Measurements from ENCODE around the gene NR5A2.

The NR5A2 gene

DNA sequence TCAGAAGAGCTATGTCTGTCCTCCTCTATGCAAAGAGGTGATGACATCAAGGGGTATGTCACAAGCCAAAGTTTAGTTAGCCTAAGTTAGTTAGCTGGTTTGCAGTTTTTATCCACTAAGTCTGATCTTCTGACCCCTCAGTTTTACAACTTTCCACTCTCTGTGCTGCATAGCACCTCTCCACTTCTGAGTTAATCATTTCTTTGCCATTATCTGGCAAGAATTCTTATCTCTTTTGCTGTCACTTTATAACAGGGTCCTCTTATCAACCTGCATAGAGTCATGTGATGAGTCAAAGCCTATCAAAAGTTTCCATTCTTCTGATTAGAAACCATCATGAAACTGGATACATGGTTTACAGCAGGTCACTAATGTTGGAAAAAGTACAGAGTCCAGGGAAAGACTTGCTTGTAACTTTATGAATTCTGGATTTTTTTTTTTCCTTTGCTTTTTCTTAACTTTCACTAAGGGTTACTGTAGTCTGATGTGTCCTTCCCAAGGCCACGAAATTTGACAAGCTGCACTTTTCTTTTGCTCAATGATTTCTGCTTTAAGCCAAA lies at the start of gene NR5A2:
TSS of gene NR5A2 (plus strand) at position 447 of the 560 bp plus-strand sequence. CDS start 138 bp downstream, outside the sequence.
- H3K4me3 ChIP-seq (ENCODE audit: low read length in 2 of 2) = peak within 1 kb of the TSS; percentile 78 to 87
- H3K27me3 ChIP-seq (ENCODE audit: control insufficient read depth in 2 of 2, insufficient read depth in 2 of 2, low read length in 2 of 2) = peaks cover 2 to 12% of the 10 kb centered on the region in 2 donors
- no peaks in the 10 kb centered on the region for H3K9me3 ChIP-seq (ENCODE audit: control insufficient read depth in 2 of 2, low read length in 2 of 2)
- H3K27ac ChIP-seq (ENCODE audit: low read depth in 2 of 2, low read length in 2 of 2) = peak within 1 kb of the TSS; percentile 87 to 88
- no peaks in the 10 kb centered on the region for H3K36me3 ChIP-seq (ENCODE audit: control insufficient read depth in 2 of 2, insufficient read depth in 2 of 2, low read length in 2 of 2)
- H3K4me1 ChIP-seq (ENCODE audit: control insufficient read depth in 2 of 2, insufficient read depth in 2 of 2, low read length in 2 of 2) = peaks cover 11 to 12% of the 10 kb centered on the region in 2 donors
- H3K9ac ChIP-seq (ENCODE audit: low read depth in 1 of 2, low read length in 2 of 2) = peak within 1 kb of the TSS; percentile 64 to 87

DNA sequence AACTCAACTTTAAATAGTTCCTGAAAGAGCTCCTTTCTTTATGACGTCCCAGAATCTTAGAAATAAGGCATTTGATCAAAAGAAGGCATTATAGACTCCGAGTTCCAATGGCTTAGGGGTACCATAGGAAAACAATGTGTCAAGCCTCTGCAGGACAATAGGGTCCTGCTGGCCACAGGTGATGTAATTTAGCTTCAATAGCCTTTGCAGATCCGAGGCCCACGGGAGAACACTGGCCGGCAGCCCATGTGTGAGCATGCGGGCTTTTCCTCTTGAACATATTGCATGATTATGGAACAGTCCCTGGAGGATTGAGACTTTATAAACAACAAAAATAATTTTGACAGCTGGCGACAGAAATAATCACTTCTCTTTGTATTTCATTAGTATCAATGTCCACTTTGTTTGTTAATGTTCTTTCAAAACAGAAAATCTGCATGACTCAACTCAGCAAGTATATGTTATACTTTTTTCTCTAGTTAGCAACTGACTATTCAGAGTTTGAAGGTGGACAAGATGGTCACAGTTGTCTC lies 49.0 kb upstream of the NR5A2 start:
- no peaks in the 10 kb centered on the region for H3K9me3 ChIP-seq (ENCODE audit: control insufficient read depth in 2 of 2, low read length in 2 of 2)
- H3K27ac ChIP-seq (ENCODE audit: low read depth in 2 of 2, low read length in 2 of 2) = no peak overlapping the region
- H3K4me1 ChIP-seq (ENCODE audit: control insufficient read depth in 2 of 2, insufficient read depth in 2 of 2, low read length in 2 of 2) = peaks cover 0 to 10% of the 10 kb centered on the region in 2 donors
- no peaks in the 10 kb centered on the region for H3K27me3 ChIP-seq (ENCODE audit: control insufficient read depth in 2 of 2, insufficient read depth in 2 of 2, low read length in 2 of 2)
- H3K9ac ChIP-seq (ENCODE audit: low read depth in 1 of 2, low read length in 2 of 2) = no peak overlapping the region
- no peaks in the 10 kb centered on the region for H3K36me3 ChIP-seq (ENCODE audit: control insufficient read depth in 2 of 2, insufficient read depth in 2 of 2, low read length in 2 of 2)
- H3K4me3 ChIP-seq (ENCODE audit: low read length in 2 of 2) = no peak overlapping the region

DNA sequence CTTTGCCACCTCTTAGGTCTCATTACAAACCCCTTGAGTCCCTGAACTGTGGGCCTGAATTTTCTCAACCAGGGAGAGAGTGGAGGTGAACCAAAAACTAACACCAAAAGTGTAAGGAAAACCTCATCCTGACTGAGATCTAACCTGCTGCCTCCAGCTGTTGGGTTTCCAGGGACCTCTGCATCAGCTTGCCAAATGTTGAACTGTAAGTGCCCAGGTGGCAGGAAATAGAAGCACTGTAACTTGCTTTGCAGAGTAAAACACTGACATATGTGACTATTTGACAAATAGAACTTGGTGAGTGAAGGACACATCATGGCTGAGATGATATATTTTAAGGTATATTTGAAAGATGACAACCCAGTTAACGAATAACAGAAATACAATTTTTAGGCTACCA lies 48.4 kb upstream of the NR5A2 start:
- no peak overlapping the region for H3K9ac ChIP-seq (ENCODE audit: low read depth in 1 of 2, low read length in 2 of 2)
- H3K4me1 ChIP-seq (ENCODE audit: control insufficient read depth in 2 of 2, insufficient read depth in 2 of 2, low read length in 2 of 2) = peaks cover 0 to 13% of the 10 kb centered on the region in 2 donors
- H3K36me3 ChIP-seq (ENCODE audit: control insufficient read depth in 2 of 2, insufficient read depth in 2 of 2, low read length in 2 of 2) = no peaks in the 10 kb centered on the region
- no peaks in the 10 kb centered on the region for H3K9me3 ChIP-seq (ENCODE audit: control insufficient read depth in 2 of 2, low read length in 2 of 2)
- no peak overlapping the region for H3K27ac ChIP-seq (ENCODE audit: low read depth in 2 of 2, low read length in 2 of 2)
- H3K27me3 ChIP-seq (ENCODE audit: control insufficient read depth in 2 of 2, insufficient read depth in 2 of 2, low read length in 2 of 2) = no peaks in the 10 kb centered on the region
- H3K4me3 ChIP-seq (ENCODE audit: low read length in 2 of 2) = no peak overlapping the region

DNA sequence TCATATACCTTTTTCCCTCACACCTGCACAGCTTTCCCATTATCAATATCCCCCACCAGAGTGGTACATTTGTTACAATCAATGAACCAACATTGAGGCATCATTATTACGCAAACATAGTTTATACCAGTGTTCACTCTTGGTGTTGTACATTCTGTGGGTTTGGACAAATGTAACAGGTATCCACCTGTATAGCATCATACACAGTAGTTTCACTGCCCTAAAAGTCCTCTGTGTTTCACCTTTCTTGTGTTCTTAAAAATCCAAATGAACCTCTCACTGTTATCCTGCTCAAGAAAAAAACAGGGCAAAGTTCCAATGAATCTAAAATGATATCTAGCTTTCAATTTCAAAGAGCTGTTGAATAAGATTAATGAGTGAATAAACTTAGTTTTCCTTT lies 45.9 kb upstream of the NR5A2 start:
- H3K9me3 ChIP-seq (ENCODE audit: control insufficient read depth in 2 of 2, low read length in 2 of 2) = no peaks in the 10 kb centered on the region
- no peak overlapping the region for H3K4me3 ChIP-seq (ENCODE audit: low read length in 2 of 2)
- H3K9ac ChIP-seq (ENCODE audit: low read depth in 1 of 2, low read length in 2 of 2) = no peak overlapping the region
- no peak overlapping the region for H3K27ac ChIP-seq (ENCODE audit: low read depth in 2 of 2, low read length in 2 of 2)
- peaks cover 0 to 13% of the 10 kb centered on the region in 2 donors for H3K4me1 ChIP-seq (ENCODE audit: control insufficient read depth in 2 of 2, insufficient read depth in 2 of 2, low read length in 2 of 2)
- H3K36me3 ChIP-seq (ENCODE audit: control insufficient read depth in 2 of 2, insufficient read depth in 2 of 2, low read length in 2 of 2) = no peaks in the 10 kb centered on the region
- no peaks in the 10 kb centered on the region for H3K27me3 ChIP-seq (ENCODE audit: control insufficient read depth in 2 of 2, insufficient read depth in 2 of 2, low read length in 2 of 2)

DNA sequence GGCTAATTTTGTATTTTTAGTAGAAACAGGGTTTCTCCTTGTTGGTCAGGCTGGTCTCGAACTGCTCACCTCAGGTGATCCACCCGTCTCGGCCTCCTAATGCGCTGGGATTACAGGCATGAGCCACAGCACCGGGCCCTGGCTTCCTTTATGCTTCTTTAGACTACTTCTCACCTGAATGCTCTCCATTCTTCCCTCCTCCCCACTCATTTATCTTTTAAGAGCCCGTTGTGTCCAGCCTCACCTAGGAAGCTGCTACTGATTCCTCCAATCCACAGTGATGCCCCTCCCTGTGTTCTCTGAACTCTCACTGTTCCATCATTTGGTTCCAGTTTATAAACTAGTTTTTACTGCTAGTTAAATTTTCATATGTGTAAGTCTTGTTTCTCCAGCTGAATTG lies 44.9 kb upstream of the NR5A2 start:
- Histone ChIP-seq H3K36me3 (ENCODE audit: control insufficient read depth in 2 of 2, insufficient read depth in 2 of 2, low read length in 2 of 2) (no peaks in the 10 kb centered on the region), H3K9me3 (ENCODE audit: control insufficient read depth in 2 of 2, low read length in 2 of 2) (no peaks in the 10 kb centered on the region), H3K4me1 (ENCODE audit: control insufficient read depth in 2 of 2, insufficient read depth in 2 of 2, low read length in 2 of 2) (peaks cover 0 to 13% of the 10 kb centered on the region in 2 donors), H3K27me3 (ENCODE audit: control insufficient read depth in 2 of 2, insufficient read depth in 2 of 2, low read length in 2 of 2) (no peaks in the 10 kb centered on the region), H3K9ac (ENCODE audit: low read depth in 1 of 2, low read length in 2 of 2) (no peak overlapping the region), H3K4me3 (ENCODE audit: low read length in 2 of 2) (no peak overlapping the region), H3K27ac (ENCODE audit: low read depth in 2 of 2, low read length in 2 of 2) (peak overlapping the region; percentile 52 to 76)

DNA sequence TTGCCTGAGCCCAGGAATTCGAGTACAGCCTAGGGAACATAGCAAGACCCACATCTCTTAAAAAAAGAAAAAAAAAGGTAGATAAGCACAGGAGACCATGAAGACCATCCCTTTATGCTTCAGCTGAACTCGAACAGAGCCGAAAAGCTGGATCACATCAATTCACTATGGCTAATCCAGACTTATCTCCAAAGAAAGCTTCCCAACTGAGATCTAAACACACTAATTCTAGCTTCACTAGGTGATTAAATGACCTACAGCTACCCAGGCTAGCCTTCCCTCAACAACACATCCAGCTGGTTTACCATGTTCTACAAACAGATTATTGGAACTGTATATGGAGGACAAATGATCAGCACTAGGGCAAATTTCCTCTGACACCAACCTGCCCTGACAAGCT lies 44.0 kb upstream of the NR5A2 start:
- no peak overlapping the region for H3K9ac ChIP-seq (ENCODE audit: low read depth in 1 of 2, low read length in 2 of 2)
- no peak overlapping the region for H3K4me3 ChIP-seq (ENCODE audit: low read length in 2 of 2)
- H3K36me3 ChIP-seq (ENCODE audit: control insufficient read depth in 2 of 2, insufficient read depth in 2 of 2, low read length in 2 of 2) = no peaks in the 10 kb centered on the region
- H3K4me1 ChIP-seq (ENCODE audit: control insufficient read depth in 2 of 2, insufficient read depth in 2 of 2, low read length in 2 of 2) = peaks cover 0 to 13% of the 10 kb centered on the region in 2 donors
- H3K27ac ChIP-seq (ENCODE audit: low read depth in 2 of 2, low read length in 2 of 2) = peak overlapping the region; percentile 65 to 76
- H3K27me3 ChIP-seq (ENCODE audit: control insufficient read depth in 2 of 2, insufficient read depth in 2 of 2, low read length in 2 of 2) = no peaks in the 10 kb centered on the region
- H3K9me3 ChIP-seq (ENCODE audit: control insufficient read depth in 2 of 2, low read length in 2 of 2) = no peaks in the 10 kb centered on the region

DNA sequence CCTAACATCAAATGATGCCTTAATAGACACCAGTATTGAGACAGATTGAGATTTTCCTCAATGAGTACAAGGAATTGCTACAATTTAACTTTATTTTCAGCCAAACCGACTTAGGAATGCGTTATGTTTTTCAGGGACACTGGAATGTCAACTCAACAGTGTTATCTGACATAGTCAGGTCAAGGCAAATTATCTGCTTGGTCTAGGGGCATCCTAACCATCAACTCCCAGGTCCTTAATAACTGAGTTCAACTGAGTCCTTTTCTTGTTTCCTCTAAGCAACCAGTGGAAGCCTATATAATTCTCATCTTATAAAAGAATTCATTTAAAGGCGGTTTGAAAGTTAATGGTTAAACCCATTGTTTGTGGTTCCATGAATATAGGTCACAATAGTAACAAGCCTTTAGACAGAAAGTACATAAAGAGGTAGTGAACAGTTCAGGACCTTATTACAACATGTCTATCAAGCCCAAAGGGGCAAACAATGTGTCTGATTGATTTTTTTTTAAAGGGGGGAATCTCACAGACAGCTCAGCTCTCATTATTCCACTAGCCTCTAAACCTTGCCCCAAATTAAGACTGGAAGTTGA lies 32.3 kb upstream of the NR5A2 start:
- H3K9ac ChIP-seq (ENCODE audit: low read depth in 1 of 2, low read length in 2 of 2) = no peak overlapping the region
- H3K36me3 ChIP-seq (ENCODE audit: control insufficient read depth in 2 of 2, insufficient read depth in 2 of 2, low read length in 2 of 2) = no peaks in the 10 kb centered on the region
- no peak overlapping the region for H3K4me3 ChIP-seq (ENCODE audit: low read length in 2 of 2)
- H3K27ac ChIP-seq (ENCODE audit: low read depth in 2 of 2, low read length in 2 of 2) = peak overlapping the region; percentile 59 to 65
- peaks cover 0 to 10% of the 10 kb centered on the region in 2 donors for H3K4me1 ChIP-seq (ENCODE audit: control insufficient read depth in 2 of 2, insufficient read depth in 2 of 2, low read length in 2 of 2)
- H3K9me3 ChIP-seq (ENCODE audit: control insufficient read depth in 2 of 2, low read length in 2 of 2) = no peaks in the 10 kb centered on the region
- no peaks in the 10 kb centered on the region for H3K27me3 ChIP-seq (ENCODE audit: control insufficient read depth in 2 of 2, insufficient read depth in 2 of 2, low read length in 2 of 2)

DNA sequence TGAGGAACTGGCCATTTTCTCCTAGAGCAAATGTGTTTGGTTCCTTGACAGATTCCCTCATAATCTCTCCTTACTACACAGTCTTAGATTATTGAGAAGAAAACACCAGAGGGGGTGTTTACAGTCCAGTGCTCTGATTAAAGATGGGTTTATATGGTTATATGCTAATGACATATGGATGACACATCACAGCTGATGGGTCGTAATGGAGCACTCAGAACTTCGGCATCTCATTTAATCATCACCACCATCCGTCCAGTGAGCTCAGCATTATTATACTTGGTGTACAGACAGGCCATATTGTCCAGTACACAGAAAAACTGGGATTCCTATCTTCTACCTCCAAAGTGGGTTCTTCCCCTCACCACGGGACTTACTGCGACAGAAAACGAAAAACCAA lies 22.3 kb upstream of the NR5A2 start:
- H3K36me3 ChIP-seq (ENCODE audit: control insufficient read depth in 2 of 2, insufficient read depth in 2 of 2, low read length in 2 of 2) = no peaks in the 10 kb centered on the region
- H3K27me3 ChIP-seq (ENCODE audit: control insufficient read depth in 2 of 2, insufficient read depth in 2 of 2, low read length in 2 of 2) = no peaks in the 10 kb centered on the region
- H3K9ac ChIP-seq (ENCODE audit: low read depth in 1 of 2, low read length in 2 of 2) = no peak overlapping the region
- H3K27ac ChIP-seq (ENCODE audit: low read depth in 2 of 2, low read length in 2 of 2) = no peak overlapping the region
- H3K4me3 ChIP-seq (ENCODE audit: low read length in 2 of 2) = no peak overlapping the region
- H3K4me1 ChIP-seq (ENCODE audit: control insufficient read depth in 2 of 2, insufficient read depth in 2 of 2, low read length in 2 of 2) = no peaks in the 10 kb centered on the region
- no peaks in the 10 kb centered on the region for H3K9me3 ChIP-seq (ENCODE audit: control insufficient read depth in 2 of 2, low read length in 2 of 2)

DNA sequence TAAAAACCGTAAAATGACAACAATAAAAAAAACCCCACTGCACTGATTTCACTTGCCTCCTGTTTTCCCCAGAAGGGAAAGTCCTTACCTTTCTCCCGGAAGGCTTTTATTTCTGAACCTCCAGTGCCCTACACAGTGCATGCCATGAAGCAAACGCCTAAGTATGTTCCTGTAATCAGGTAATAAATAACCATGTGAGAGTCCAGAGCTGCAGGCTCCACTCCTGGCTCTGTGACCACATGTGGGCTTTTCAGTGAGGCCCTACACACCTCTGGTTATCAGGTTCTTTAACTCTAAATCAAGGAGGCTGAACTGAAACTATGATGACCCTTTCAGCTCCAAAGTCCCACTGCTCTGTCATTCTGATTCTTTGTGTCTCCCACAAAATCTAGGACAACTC lies 20.8 kb upstream of the NR5A2 start:
- Histone ChIP-seq H3K4me1 (ENCODE audit: control insufficient read depth in 2 of 2, insufficient read depth in 2 of 2, low read length in 2 of 2) (no peaks in the 10 kb centered on the region), H3K9me3 (ENCODE audit: control insufficient read depth in 2 of 2, low read length in 2 of 2) (no peaks in the 10 kb centered on the region), H3K27me3 (ENCODE audit: control insufficient read depth in 2 of 2, insufficient read depth in 2 of 2, low read length in 2 of 2) (no peaks in the 10 kb centered on the region), H3K4me3 (ENCODE audit: low read length in 2 of 2) (no peak overlapping the region), H3K36me3 (ENCODE audit: control insufficient read depth in 2 of 2, insufficient read depth in 2 of 2, low read length in 2 of 2) (no peaks in the 10 kb centered on the region), H3K27ac (ENCODE audit: low read depth in 2 of 2, low read length in 2 of 2) (no peak overlapping the region), H3K9ac (ENCODE audit: low read depth in 1 of 2, low read length in 2 of 2) (no peak overlapping the region)

DNA sequence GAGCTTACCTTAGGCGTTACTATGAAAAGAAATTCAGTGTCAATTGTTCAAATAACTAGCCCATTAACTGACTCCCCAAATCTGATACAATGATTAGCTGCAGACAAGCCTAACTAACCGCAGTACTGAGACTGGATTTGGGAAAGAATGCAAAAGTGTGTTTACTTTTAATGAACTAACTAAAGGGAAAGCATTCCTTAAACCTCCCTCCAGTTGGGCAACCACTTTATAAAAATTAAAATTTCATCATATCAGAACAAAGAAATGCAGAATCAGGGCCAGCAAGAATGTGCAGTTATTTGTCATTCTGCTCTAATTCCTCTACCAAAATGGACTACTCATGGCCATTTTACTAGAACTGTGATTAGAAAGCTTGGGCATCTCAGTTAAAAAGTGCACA lies 11.7 kb upstream of the NR5A2 start:
- Histone ChIP-seq H3K9me3 (ENCODE audit: control insufficient read depth in 2 of 2, low read length in 2 of 2) (no peaks in the 10 kb centered on the region), H3K9ac (ENCODE audit: low read depth in 1 of 2, low read length in 2 of 2) (no peak overlapping the region), H3K36me3 (ENCODE audit: control insufficient read depth in 2 of 2, insufficient read depth in 2 of 2, low read length in 2 of 2) (no peaks in the 10 kb centered on the region), H3K27ac (ENCODE audit: low read depth in 2 of 2, low read length in 2 of 2) (no peak overlapping the region), H3K4me1 (ENCODE audit: control insufficient read depth in 2 of 2, insufficient read depth in 2 of 2, low read length in 2 of 2) (no peaks in the 10 kb centered on the region), H3K27me3 (ENCODE audit: control insufficient read depth in 2 of 2, insufficient read depth in 2 of 2, low read length in 2 of 2) (no peaks in the 10 kb centered on the region), H3K4me3 (ENCODE audit: low read length in 2 of 2) (no peak overlapping the region)
